Measurements from ENCODE around the gene SLC22A12.

SLC22A12 gene

GRCh38 chr11:64621283-64622019 is 30.4 kb downstream of the SLC22A12 start:
- no peak for DNase-seq (ENCODE audit: low read depth in 1 of 2, low spot score in 1 of 2)

DNA sequence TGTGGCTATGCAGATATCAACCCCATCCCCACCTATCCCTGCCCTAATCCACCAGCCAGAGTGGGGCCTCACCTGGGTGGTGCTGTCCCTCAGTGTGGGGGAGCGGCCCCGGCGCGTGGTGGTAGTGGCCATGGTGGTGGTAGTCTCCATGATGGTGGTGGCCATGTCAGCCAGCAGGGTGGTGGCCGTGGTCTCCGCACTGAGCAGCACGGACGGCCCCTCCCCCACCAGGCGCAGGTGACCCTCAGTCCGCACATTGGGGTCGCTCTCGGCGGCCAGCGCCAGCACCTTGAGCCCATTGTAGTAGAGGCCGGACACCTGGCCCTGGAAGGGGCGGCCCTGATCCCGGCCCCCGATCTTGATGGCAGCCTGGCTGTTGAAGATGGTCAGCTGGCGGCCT is 31.7 kb downstream of the SLC22A12 start:
- DNase-seq (ENCODE audit: low read depth in 1 of 2, low spot score in 1 of 2): no peak

- DNase-seq (ENCODE audit: low read depth in 1 of 2, low spot score in 1 of 2): no peak
These were observed 34.0 kb downstream of the SLC22A12 start for GRCh38 chr11:64624883-64625481.

GRCh38 chr11:64626637-64627036 is 35.6 kb downstream of the SLC22A12 start:
- no peak for DNase-seq (ENCODE audit: low read depth in 1 of 2, low spot score in 1 of 2)

- DNase-seq (ENCODE audit: low read depth in 1 of 2, low spot score in 1 of 2): no peak
These were observed 36.4 kb downstream of the SLC22A12 start for GRCh38 chr11:64627371-64627770.

DNA sequence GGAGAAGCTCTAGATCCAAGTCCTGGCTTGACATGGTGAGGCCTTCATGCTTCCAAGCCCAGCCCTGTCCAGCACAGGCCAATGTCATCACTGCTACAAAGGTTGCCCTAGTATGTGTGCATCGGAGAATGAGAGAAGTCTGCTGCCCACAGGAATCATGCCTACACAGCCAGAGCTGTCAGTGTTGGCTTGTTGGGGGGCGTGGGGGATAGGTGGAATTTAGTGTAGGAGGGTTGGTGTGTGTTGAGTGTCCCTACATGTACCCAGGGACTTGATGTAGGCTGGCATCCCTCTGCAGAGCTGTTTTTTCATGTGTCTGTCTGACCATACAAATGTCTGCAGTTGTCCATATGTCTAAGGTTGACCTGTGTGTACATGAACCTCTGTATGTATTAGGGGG is 37.6 kb downstream of the SLC22A12 start:
- DNase-seq (ENCODE audit: low read depth in 1 of 2, low spot score in 1 of 2): no peak

DNA sequence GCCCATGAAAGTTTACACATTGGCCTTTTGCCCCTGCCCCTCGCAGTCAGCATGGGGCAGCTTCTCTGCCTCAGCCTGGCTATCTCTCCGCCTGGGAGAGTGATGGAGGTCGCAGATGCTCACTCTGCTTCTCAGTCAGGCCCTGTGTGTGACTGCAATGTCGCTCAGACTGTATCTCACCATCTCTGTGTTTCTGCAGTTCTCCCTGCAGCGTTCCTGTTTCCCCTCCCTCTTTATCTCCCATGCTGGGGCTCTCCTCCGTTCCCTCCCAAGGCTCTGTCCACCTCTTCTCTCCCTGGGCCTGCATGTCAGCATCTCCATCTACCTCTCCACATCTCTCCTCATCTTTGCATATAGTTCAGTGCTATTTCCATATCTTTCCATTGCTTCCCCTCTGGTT is 38.1 kb downstream of the SLC22A12 start:
- DNase-seq (ENCODE audit: low read depth in 1 of 2, low spot score in 1 of 2): no peak

GRCh38 chr11:64629796-64630562 is 39.0 kb downstream of the SLC22A12 start:
- no peak for DNase-seq (ENCODE audit: low read depth in 1 of 2, low spot score in 1 of 2)

DNA sequence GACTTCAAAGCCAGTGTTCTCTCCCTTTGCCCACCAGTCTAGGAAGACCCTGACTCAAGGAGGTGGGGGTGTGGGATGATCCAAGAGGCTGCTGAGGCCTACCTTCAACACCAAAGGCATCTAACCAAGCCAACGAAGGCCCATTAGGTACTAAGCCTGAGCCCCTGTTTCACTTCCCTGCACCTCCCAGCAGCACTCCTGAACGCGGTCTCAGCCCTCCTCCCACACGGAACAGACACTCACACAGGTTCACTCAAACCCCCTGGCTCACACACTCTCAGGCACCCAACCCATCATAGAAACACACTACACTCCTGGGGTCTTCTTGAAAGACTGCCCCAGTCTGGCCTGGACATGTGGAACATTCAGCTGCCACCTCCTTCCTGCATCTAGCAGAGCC is 40.7 kb downstream of the SLC22A12 start:
- no peak for DNase-seq (ENCODE audit: low read depth in 1 of 2, low spot score in 1 of 2)

GRCh38 chr11:64632237-64632636 is 41.2 kb downstream of the SLC22A12 start:
- DNase-seq (ENCODE audit: low read depth in 1 of 2, low spot score in 1 of 2): no peak

DNA sequence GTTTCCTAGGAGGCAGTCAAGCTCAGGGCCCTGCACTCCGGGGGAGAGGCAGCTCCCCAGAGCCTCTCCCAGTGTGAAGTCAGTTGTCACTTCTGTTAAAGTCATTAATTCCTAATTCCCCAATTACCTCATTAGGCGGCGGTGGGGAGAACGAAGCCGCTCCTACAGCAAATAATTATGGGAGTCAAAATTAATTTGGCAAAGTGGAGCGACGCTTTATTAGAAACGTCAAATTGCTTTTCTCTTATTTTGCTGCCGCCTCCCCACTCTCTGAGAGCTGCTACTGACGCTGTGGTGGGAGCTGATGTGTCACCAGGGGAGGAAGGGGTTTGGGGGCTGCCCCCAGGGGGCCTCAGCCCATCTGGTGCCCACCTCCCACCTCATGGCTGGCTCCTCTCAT is 41.6 kb downstream of the SLC22A12 start:
- no peak for DNase-seq (ENCODE audit: low read depth in 1 of 2, low spot score in 1 of 2)

DNA sequence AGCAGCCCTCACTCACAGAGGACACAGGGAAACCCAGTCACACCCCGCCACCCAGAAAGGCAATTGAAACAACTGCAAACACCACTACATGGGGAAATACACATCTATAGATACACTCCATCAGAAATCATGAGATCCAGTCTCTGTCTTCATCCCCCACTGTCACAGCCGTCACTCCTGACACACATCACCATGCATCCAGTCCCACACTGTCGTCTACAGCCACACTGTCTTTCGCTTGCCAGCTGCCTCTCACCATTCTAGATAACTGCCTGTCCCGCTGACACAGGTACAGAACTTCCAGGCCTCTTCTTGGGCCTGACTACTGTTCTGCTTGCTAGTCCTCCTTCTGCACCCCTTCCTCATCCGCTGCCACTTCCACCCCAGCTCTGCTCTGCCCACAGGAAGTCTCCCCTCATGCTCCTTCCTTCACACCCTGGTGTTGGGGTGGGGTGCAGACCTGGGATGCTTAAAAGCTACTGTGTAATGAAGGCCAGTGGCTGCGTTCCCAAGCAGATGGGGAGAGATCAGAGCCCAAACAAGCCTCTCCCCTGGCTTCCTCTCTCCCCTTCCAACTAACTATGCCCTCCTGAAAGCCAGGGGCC is 42.6 kb downstream of the SLC22A12 start:
- DNase-seq (ENCODE audit: low read depth in 1 of 2, low spot score in 1 of 2): no peak

DNA sequence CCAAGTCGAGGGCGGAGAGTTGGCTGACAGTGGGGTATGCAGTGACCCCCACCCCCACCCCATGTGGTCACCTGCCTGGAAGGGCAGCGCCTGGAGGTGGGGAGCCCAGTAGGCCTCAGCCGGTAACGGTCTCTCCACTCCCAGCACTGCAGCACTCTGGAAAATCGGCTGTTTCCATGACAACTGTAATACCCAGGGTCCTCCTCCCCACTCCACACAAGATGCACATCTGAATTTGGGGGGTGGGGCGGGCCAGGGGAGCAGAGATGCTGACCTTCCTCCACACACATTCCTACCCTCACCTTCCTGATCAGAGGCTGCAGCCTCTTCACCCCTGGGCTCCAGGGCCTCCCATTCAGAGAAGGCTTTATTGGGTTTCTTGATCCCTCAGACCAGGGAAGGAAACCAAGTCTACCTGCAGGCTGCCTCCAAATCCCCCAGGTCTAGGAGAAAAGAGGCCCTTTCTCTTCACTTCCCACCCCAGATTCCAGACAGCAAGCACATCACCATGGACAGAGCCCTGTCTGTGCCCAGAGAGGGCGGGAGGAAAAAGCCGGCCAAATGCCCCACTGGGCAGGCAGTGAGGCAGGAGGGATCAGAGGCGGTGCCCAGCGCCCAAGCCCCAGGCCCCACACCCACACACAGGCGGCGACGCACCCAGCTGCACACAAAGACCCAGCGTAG is 46.5 kb downstream of the SLC22A12 start:
- DNase-seq (ENCODE audit: low read depth in 1 of 2, low spot score in 1 of 2): no peak

DNA sequence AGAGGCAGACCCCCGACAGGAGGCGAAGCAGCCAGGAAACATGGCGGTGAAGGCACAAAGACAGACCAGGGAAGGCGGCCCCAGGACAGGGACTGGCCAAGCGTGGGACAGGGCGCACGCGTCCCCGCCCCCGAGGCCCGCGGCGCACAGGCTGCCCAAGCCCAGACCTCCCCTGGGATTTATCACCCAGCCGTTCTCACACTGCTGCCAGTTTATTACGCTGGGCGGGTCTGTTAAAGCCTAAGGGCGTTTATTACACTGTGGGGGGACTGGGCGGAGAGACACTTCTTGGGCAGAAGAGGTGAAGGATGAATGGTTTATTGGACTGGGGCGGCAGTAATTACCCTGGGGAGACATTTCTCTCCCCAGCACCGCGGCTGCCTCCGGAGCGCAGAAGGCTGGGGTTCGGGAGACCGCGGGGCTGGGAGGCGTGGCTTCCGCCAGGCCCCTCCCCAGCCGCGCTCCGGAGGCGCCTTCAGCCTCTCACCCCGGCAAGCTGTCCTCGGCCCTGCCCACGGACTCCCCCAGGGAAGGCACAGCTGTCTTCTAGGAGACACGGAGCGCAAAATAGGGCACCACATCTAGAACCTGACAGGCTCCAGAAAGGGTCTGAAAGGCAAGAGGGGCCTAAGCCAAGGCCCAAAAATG is 47.1 kb downstream of the SLC22A12 start:
- DNase-seq (ENCODE audit: low read depth in 1 of 2, low spot score in 1 of 2): no peak

- DNase-seq (ENCODE audit: low read depth in 1 of 2, low spot score in 1 of 2): no peak
These were observed 47.8 kb downstream of the SLC22A12 start for GRCh38 chr11:64638829-64639228.

DNA sequence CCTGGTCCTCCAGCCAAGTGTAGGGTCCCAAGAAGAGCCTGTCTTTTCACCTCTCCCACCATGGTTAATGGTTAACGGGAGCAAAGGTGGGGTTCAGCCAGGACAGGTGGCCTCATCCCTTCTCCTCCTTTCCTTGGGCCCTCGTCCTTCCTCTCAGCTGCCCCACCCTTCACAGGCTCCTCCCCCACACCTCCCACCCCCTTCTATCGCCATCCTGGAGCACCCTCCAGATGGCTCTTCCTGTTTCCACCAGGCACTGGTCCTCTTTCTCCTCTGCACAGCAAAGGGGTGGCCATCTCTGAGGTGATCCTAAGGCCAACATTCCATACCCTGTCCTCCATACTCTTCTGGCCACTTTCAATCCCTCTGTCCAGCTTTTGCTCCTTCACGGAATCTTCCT is 48.9 kb downstream of the SLC22A12 start:
- no peak for DNase-seq (ENCODE audit: low read depth in 1 of 2, low spot score in 1 of 2)

DNA sequence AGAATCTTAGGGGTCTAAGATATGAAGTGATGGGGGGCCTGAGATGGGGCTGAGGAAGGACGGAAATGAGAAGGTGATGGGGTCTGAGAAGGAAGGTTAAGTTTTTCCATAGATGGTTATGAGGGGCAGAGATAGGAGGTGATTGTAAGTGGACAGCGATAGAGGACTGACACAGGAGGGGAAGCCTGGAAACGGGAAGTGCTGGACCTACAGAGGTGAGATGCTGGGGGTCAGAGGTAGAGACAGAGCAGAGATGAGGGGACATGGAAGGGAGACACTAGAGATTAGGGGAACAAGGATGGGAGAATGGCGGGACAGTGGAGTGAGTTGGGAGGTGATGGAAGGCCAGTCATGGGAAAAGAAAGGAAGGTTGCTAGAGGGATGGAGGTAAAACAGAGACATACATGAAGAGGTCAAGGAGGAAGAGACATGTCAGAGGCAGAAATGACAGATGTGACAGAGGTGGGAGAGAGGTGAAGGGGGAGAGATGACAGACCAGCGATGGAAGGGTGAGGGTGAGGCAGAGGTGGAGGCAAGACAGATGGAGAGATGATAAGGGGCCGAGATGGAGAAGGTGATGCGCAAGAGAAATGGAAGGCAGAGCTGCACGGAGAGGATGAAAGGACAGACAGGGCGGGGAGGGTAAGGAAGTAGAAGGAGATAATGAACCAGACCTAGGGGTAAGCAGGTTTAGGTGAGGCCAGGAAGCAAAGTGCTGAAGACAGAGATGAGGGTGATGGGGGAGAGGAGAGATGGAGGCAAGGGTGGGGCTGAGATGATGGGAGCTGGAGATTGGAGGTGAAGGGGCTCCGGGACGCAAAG is 50.8 kb downstream of the SLC22A12 start:
- DNase-seq (ENCODE audit: low read depth in 1 of 2, low spot score in 1 of 2): no peak

- DNase-seq (ENCODE audit: low read depth in 1 of 2, low spot score in 1 of 2): no peak
These were observed 51.4 kb downstream of the SLC22A12 start for GRCh38 chr11:64642418-64642735.

DNA sequence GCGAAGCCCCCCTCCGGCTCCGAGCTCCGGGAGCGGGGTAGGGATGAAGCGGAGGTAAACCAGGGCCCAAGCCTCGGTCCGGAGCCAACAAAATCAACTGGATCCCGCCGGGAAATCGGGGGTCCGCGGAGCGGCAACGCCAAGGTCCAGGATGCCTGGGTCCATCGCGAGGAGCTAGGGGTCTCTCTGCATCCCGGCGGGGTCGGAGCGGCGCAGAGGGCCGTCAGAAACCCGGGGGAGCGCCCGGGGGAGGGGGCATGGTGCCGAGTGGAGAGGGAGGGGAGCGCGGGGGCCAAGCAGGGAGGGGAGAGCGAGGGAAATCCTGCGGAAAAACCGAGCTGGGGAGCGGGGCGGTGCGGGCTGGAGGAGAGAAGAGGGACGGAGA is 51.8 kb downstream of the SLC22A12 start:
- no peak for DNase-seq (ENCODE audit: low read depth in 1 of 2, low spot score in 1 of 2)

- no peak for DNase-seq (ENCODE audit: low read depth in 1 of 2, low spot score in 1 of 2)
These were observed 52.3 kb downstream of the SLC22A12 start for GRCh38 chr11:64643256-64643881.

All from activated CD4-positive, alpha-beta T cell treated with anti-CD3 and anti-CD28 coated beads, Interleukin-2, amount 50 U/mL, for 24 hours (primary cell).